Omental fat pad (tissue), 4 donors: Measurements from ENCODE around the gene THY1. TPM values are rescaled to one million over a fixed set of nuclear protein-coding genes. Genes with fewer than 3 reads are reported as not detected.

Experiments used
- ATAC-seq: fragments of 150-250 bp; one replicate; pipeline ENCODE4 v1.9.1; 2016; ENCODE audit warnings: mild to moderate bottlenecking, moderate library complexity; ENCODE audit not compliant: low FRiP score
- DNase-seq: peaks from one replicate; pipeline ENCODE4 v3.0.0-alpha.2; 2019; ENCODE audit warnings: low spot score
- total RNA-seq, 4 donors: library from RNA; depleted of rRNA; stranded (reverse); fragments of >200 nt; gene quantifications; one replicate each; pipeline ENCODE4 v1.1.0, GENCODE V29; 2016
- TF ChIP-seq, protein P1 (sequence below), 3 donors: fragments of 450-650 bp; IDR thresholded peaks; one replicate each; pipeline ENCODE4 v1.5.1; 2016 to 2017; ENCODE audit warnings: antibody characterized with exemption in 3 of 3, mild to moderate bottlenecking in 3 of 3, moderate library complexity in 2 of 3

THY1 gene
- total RNA-seq, 4 donors from 2014 or later = 12.0 to 71.5 (median 33.3) TPM

DNA sequence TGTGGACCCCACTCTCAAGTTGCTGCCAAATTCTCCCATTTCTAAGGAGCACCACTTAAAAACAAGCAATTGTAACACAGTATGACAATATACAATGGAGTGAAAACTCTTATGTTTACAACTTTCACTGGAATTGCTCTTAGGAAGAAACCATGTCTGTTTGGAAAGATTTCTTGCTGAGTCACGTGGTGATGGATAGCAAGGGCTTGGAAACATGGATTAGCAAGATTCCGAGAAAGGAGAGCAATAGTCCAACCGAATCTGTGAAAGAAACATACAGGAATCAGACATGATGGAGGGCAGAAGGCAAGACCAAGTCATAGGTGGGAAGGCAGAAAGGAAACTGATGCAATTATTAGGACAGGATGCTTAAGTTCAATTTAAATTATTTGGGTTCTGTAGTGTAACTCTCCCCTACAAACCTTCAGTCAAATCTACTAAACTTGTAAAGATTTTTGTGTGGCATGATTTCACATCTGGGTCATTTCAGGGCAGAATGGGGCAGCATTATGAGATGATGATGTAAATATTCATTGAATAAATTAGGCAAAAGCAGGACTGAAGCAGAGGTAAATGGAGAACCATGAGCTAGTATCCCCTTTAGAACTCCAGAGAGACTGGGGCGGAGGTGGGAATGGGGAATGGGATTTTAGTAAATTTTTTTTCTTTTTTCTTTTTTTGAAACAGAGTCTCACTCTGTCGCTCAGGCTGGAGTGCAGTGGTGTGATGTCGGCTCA lies 27.8 kb upstream of the THY1 start:
- TF ChIP-seq, protein P1, sequence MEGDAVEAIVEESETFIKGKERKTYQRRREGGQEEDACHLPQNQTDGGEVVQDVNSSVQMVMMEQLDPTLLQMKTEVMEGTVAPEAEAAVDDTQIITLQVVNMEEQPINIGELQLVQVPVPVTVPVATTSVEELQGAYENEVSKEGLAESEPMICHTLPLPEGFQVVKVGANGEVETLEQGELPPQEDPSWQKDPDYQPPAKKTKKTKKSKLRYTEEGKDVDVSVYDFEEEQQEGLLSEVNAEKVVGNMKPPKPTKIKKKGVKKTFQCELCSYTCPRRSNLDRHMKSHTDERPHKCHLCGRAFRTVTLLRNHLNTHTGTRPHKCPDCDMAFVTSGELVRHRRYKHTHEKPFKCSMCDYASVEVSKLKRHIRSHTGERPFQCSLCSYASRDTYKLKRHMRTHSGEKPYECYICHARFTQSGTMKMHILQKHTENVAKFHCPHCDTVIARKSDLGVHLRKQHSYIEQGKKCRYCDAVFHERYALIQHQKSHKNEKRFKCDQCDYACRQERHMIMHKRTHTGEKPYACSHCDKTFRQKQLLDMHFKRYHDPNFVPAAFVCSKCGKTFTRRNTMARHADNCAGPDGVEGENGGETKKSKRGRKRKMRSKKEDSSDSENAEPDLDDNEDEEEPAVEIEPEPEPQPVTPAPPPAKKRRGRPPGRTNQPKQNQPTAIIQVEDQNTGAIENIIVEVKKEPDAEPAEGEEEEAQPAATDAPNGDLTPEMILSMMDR (IDR thresholded peaks at IDR 0.05) = no peak
- no peak for DNase-seq
- ATAC-seq = no peak

DNA sequence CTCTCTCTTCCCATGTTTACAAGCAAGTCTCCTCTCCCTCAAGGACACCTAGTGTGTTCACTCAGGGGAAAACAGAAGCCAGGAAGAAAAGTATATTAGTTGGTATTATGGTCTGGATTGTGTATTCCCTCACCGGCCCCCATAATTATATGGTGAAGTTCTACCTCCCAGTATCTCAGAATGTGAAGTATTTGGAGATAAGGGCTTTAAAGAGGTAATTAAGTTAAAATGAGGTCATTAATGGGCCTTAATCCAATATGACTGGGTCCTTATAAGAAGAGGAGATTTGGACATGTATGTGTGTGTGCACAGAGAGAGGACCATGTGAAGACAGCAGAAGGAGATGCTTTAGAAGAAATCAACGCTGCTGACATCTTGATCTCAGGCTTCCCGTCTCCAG lies 26.5 kb upstream of the THY1 start:
- TF ChIP-seq, protein P1 (IDR thresholded peaks at IDR 0.05) = no peak
- DNase-seq (no peak), ATAC-seq (no peak)

DNA sequence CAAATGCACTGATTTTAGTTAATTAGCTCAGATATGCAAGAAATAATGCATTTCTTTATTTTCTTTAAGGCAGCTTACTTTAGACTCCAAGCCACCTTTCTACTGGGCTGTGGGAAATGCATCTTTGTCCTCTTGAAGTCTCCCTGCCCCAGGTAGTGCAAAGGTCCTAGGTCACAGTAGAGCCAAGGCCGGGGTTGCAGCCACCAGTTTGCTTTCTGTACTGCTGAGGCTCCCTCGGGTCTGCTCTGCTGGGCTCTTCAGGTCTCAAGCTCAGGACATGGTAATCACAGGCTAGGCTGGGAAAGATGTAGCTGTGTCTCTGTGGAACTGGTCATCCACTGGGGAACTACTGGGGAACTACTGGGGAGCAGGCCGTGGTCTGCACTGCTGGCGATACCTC lies 25.4 kb upstream of the THY1 start:
- no peak for DNase-seq
- no peak for ATAC-seq
- TF ChIP-seq, protein P1 (IDR thresholded peaks at IDR 0.05) = no peak

DNA sequence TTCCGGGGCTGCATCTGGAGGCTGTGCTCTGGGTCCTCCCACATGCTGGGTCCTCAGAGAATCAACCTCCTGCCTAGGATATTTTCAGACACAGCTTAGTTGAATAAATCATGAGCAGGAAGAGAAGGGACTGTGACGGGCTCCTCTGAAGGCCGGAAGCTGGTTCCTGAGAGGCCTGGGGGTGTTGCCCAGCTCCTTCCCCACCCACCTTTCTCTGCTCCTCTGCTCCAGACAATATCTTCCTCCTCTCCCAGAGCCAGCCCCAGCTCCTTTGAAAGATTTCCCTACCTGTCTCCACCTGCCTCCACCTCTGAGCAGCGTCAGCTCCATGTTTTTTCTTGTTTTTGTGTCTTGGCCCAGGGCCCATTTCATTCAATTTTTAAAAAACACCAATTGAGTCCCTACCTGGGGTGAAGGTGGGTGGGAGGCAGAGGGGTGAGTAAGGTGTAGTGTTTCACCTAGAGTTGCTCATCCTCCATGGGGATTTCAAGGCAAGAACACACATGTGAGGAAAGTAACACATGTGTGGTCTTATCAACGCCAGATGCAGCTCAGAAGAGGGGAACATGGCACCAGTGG lies 24.8 kb upstream of the THY1 start:
- ATAC-seq (no peak), DNase-seq (no peak)
- TF ChIP-seq, protein P1 (IDR thresholded peaks at IDR 0.05) = no peak

DNA sequence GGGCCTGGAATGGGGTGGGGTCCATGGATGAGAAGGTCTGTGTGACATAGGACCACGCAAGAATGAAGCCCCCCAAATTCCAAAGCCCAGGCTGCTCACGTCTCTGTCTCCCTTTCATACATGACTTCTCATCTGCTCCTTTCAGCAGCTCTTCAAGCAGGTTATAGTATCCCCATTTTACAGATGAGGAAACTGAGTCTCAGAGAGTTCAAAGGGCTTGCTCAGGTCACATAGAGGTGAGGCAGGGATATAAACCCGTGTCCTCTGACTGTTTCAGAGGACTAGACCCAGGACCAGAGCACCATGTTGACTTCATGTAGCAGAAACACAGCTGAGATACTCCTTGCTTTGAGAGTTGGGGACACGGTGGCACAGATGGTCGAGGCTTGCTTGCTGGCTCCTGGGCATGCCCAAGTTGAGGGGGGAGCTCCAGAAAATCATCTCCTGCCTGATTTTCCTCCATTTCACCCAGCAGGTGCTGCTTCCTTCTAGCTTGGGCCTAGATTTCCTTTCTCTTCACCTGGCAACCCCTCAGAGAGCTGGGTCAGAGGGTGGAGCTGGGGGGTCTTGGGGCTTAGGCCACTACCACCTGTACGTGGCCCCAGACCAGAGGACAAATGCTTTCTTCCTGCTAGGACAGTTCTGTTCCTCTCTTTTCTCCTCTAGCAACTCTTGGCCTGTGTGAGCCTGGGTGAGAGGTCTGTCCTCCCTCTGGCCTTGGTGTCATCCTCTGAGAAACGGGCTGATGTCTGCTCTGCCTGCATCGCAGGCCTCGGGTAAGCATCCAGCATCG lies 24.1 kb upstream of the THY1 start:
- no peak for DNase-seq
- ATAC-seq = no peak
- TF ChIP-seq, protein P1 (IDR thresholded peaks at IDR 0.05) = no peak

DNA sequence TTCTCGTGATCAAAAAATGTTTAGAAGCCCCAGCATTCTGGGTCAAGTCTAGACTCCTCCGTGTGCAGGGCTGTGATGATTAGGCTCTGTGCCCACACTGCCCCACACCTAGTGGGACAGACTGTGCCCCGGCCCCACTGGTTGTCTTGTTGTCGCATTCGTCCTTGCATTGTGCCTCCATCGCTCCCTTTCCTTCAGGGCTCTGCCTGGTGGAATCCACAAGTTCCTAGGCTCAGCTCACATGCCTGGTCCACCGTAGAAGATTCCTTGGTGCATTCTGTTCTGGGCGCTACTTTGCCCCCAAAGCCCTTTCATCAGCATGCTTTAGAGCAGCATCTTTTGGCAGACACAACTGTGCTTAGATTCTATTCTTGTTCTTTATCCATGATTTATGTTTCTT lies 23.5 kb upstream of the THY1 start:
- ATAC-seq (no peak), DNase-seq (no peak)

More for the DNA sequence above, 23.5 kb upstream of the THY1 start:
- TF ChIP-seq, protein P1 (IDR thresholded peaks at IDR 0.05) = no peak
